ENCODE measurements around the gene ZNRD2.

DNA sequence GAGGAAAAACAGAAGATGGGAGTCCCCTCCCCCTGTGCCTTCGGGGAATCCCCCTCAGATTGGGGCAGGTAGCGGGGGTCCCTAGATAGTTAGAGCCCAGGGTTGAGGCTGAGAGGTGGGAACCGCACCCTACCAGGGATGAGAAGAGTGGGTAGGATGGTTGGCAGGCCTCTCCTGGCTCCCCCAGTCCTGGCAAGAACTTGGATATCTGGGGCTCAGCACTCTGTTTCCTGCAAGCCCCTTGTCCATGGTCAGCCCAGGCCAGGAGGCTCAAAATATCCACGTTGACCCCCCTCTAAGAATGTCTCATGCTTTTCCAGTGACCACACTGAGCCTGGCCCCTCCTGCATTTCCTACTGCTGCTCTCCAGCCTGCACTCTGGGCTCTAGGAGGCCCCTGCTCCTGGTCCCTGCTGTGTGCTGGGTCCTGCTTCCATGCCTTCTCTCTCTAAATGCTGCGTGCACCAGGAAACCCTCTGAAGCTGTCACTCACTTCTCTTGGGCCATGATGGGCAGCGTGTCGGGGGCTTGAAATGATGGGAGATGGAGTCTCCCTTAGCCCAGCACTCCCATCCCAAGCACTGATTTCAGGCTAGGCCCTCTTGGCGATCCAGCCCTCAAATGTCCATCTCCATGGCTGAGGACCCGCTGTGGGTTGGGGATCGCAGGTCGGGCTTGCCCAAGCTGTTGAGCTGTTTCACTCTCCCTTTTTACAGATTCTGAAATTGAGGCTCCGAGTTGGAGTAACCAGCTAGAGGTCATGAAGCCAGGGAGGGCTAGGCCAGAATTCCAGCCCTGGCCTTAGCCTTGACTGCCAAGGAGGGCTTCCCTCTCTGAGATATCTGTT, 41.7 kb downstream of the ZNRD2 start:
- TF ChIP-seq, protein P1, sequence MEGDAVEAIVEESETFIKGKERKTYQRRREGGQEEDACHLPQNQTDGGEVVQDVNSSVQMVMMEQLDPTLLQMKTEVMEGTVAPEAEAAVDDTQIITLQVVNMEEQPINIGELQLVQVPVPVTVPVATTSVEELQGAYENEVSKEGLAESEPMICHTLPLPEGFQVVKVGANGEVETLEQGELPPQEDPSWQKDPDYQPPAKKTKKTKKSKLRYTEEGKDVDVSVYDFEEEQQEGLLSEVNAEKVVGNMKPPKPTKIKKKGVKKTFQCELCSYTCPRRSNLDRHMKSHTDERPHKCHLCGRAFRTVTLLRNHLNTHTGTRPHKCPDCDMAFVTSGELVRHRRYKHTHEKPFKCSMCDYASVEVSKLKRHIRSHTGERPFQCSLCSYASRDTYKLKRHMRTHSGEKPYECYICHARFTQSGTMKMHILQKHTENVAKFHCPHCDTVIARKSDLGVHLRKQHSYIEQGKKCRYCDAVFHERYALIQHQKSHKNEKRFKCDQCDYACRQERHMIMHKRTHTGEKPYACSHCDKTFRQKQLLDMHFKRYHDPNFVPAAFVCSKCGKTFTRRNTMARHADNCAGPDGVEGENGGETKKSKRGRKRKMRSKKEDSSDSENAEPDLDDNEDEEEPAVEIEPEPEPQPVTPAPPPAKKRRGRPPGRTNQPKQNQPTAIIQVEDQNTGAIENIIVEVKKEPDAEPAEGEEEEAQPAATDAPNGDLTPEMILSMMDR (IDR thresholded peaks at IDR 0.05): no peak
- TF ChIP-seq ZFX (IDR thresholded peaks at IDR 0.05; ENCODE audit: borderline replicate concordance): no peak
